C4-2B (cell line): ENCODE results near the gene ABHD2.

Experiments used
- CTCF ChIP-seq: fragments of 450-650 bp; conservative IDR thresholded peaks from 2 replicates; pipeline ENCODE4 v1.5.1; 2017; ENCODE audit warnings: mild to moderate bottlenecking
- ZFX ChIP-seq: fragments of 450-650 bp; IDR thresholded peaks from 2 replicates; pipeline ENCODE4 v1.6.1; 2017

- TF ChIP-seq CTCF (no peak), ZFX (no peak)
These were observed 77.4 kb downstream of the ABHD2 start for GRCh38 chr15:89165677-89166076.
